MM.1S (cell line): ENCODE results near the gene OR10H5.

Source experiments
- CTCF ChIP-seq: fragments of 300-600 bp; sonication (generic); IDR thresholded peaks from 2 replicates; pipeline ENCODE4 v1.5.1; 2016; ENCODE audit warnings: antibody characterized with exemption, low read length, mixed read lengths
- EZH2 ChIP-seq: fragments of 300-600 bp; sonication (generic); optimal IDR thresholded peaks from 2 replicates; pipeline ENCODE3; 2017; ENCODE audit warnings: low read depth, mild to moderate bottlenecking, antibody characterized with exemption, low read length, mixed read lengths
- EZH2phosphoT487 ChIP-seq: fragments of 300-600 bp; sonication (generic); IDR thresholded peaks from 2 replicates; pipeline ENCODE4 v1.6.1; 2018; ENCODE audit warnings: antibody characterized with exemption, low read length

- TF ChIP-seq EZH2phosphoT487 (no peak), CTCF (no peak), EZH2 (no peak)
Measured at GRCh38 chr19:15840833-15841232, 53.4 kb downstream of the OR10H5 start.
